Measurements from ENCODE around the gene TMEM52. TPM values are rescaled to one million over a fixed set of nuclear protein-coding genes. Genes with fewer than 3 reads are reported as not detected.

The TMEM52 gene
- total and polyA plus RNA-seq, 4 donors, result 2.6 to 13.1 (median 3.0) TPM

DNA sequence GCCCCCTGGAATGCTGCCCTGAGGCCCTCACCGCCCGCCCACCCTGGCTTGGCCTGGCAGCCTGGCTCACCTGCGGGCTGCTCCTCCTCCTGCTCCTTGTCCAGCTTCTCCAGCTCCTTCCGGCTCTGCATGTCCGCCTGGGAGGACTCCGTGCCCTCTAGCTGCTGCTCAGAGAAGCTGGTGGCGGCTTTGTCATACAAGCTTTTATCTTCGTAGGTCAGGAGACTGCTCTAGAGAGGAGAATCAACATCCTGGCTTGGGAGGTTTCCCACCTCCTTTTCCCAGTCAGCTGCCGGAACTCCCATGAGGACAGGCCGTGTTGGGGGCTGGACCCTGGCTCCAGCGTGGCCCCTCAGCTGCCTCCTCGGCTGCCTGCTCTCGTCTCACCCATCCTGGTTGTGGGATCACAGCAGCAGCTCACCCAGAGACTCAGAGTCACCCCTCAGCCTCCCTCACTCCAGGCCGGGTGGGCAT lies 36.6 kb upstream of the TMEM52 start:
- no peaks in the 10 kb centered on the region for H3K4me1 ChIP-seq (ENCODE audit: control insufficient read depth in 4 of 4, insufficient read depth in 4 of 4, low read length in 3 of 4)
- peaks cover 0 to 1% (median 0%) of the 10 kb centered on the region in 4 donors for H3K9me3 ChIP-seq (ENCODE audit: control insufficient read depth in 4 of 4, low read length in 3 of 4)
- H3K27me3 ChIP-seq (ENCODE audit: control insufficient read depth in 4 of 4, insufficient read depth in 4 of 4, low read length in 3 of 4), result no peaks in the 10 kb centered on the region
- no peak overlapping the region for H3K4me3 ChIP-seq (ENCODE audit: low read depth in 1 of 3, low read length in 3 of 3)
- no peak for DNase-seq (ENCODE audit: low spot score)
- H3K27ac ChIP-seq (ENCODE audit: low read depth in 1 of 2, low read length in 2 of 2), result no peak overlapping the region
- H3K36me3 ChIP-seq (ENCODE audit: control insufficient read depth in 4 of 4, insufficient read depth in 3 of 4, low read depth in 1 of 4, low read length in 3 of 4), result no peaks in the 10 kb centered on the region
- TF ChIP-seq SP1 (IDR thresholded peaks at IDR 0.05) (no peak), JUND (IDR thresholded peaks at IDR 0.05) (no peak)
- TF ChIP-seq, protein P1, sequence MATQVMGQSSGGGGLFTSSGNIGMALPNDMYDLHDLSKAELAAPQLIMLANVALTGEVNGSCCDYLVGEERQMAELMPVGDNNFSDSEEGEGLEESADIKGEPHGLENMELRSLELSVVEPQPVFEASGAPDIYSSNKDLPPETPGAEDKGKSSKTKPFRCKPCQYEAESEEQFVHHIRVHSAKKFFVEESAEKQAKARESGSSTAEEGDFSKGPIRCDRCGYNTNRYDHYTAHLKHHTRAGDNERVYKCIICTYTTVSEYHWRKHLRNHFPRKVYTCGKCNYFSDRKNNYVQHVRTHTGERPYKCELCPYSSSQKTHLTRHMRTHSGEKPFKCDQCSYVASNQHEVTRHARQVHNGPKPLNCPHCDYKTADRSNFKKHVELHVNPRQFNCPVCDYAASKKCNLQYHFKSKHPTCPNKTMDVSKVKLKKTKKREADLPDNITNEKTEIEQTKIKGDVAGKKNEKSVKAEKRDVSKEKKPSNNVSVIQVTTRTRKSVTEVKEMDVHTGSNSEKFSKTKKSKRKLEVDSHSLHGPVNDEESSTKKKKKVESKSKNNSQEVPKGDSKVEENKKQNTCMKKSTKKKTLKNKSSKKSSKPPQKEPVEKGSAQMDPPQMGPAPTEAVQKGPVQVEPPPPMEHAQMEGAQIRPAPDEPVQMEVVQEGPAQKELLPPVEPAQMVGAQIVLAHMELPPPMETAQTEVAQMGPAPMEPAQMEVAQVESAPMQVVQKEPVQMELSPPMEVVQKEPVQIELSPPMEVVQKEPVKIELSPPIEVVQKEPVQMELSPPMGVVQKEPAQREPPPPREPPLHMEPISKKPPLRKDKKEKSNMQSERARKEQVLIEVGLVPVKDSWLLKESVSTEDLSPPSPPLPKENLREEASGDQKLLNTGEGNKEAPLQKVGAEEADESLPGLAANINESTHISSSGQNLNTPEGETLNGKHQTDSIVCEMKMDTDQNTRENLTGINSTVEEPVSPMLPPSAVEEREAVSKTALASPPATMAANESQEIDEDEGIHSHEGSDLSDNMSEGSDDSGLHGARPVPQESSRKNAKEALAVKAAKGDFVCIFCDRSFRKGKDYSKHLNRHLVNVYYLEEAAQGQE (IDR thresholded peaks at IDR 0.05), result no peak
- WGBS, result 72% methylated on average over 14 of the region's 14 CpGs
- no peak overlapping the region for H3K9ac ChIP-seq (ENCODE audit: low read depth in 1 of 2, low read length in 2 of 2)

DNA sequence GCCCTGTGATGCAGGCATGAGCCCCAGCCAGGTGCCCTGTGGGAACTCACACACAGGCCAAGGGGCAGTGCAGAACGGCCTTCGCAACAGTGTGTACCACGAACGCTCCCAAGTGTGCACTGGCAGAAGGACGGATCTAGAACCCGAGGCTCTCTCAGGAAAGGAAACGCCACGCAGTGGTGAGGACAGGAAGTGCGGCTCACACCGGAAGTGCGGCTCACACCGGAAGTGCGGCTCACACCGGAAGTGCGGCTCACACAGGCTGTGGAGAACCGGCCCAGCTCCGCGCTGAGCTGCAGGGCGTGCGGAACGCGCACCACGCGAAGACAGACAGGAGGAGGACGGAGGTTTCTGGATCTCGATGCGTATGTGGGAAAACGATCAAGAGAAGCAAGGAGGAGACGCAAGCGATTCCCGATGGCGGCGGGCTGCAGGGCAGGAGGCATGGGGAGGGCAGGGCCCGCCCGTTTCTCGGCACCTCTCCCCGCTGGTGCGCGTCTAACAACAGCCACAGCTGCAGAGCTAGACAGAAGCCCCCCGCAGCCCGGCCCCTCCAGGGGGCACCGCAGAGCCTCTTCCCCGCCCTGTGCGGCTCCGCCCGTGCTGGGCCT lies 35.9 kb upstream of the TMEM52 start:
- Histone ChIP-seq H3K4me3 (ENCODE audit: low read depth in 1 of 3, low read length in 3 of 3) (no peak overlapping the region), H3K27ac (ENCODE audit: low read depth in 1 of 2, low read length in 2 of 2) (no peak overlapping the region), H3K36me3 (ENCODE audit: control insufficient read depth in 4 of 4, insufficient read depth in 3 of 4, low read depth in 1 of 4, low read length in 3 of 4) (no peaks in the 10 kb centered on the region), H3K27me3 (ENCODE audit: control insufficient read depth in 4 of 4, insufficient read depth in 4 of 4, low read length in 3 of 4) (no peaks in the 10 kb centered on the region), H3K9ac (ENCODE audit: low read depth in 1 of 2, low read length in 2 of 2) (no peak overlapping the region), H3K9me3 (ENCODE audit: control insufficient read depth in 4 of 4, low read length in 3 of 4) (peaks cover 0 to 1% (median 0%) of the 10 kb centered on the region in 4 donors), H3K4me1 (ENCODE audit: control insufficient read depth in 4 of 4, insufficient read depth in 4 of 4, low read length in 3 of 4) (no peaks in the 10 kb centered on the region)
- TF ChIP-seq GABPA (IDR thresholded peaks at IDR 0.05 in 1 of 2, conservative IDR thresholded peaks at IDR 0.05 in 1 of 2) (no peak), TAF1 (conservative IDR thresholded peaks at IDR 0.05) (no peak), HNF4A (conservative IDR thresholded peaks at IDR 0.05) (no peak), FOXA2 (IDR thresholded peaks at IDR 0.05) (no peak), JUND (IDR thresholded peaks at IDR 0.05) (no peak), SP1 (IDR thresholded peaks at IDR 0.05) (no peak), YY1 (IDR thresholded peaks at IDR 0.05) (no peak), FOXA1 (IDR thresholded peaks at IDR 0.05) (no peak), HNF4G (IDR thresholded peaks at IDR 0.05) (no peak), NR2F2 (IDR thresholded peaks at IDR 0.05) (no peak), RAD21 (IDR thresholded peaks at IDR 0.05) (no peak), RXRA (IDR thresholded peaks at IDR 0.05) (no peak), EGR1 (IDR thresholded peaks at IDR 0.05; ENCODE audit: low read depth in 2 of 2) (no peak)
- TF ChIP-seq, protein P2, sequence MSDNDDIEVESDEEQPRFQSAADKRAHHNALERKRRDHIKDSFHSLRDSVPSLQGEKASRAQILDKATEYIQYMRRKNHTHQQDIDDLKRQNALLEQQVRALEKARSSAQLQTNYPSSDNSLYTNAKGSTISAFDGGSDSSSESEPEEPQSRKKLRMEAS (IDR thresholded peaks at IDR 0.05), result no peak
- TF ChIP-seq, protein P3, sequence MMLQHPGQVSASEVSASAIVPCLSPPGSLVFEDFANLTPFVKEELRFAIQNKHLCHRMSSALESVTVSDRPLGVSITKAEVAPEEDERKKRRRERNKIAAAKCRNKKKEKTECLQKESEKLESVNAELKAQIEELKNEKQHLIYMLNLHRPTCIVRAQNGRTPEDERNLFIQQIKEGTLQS (IDR thresholded peaks at IDR 0.05), result no peak
- TF ChIP-seq, protein P1 (IDR thresholded peaks at IDR 0.05), result no peak
- TF ChIP-seq, protein P4, sequence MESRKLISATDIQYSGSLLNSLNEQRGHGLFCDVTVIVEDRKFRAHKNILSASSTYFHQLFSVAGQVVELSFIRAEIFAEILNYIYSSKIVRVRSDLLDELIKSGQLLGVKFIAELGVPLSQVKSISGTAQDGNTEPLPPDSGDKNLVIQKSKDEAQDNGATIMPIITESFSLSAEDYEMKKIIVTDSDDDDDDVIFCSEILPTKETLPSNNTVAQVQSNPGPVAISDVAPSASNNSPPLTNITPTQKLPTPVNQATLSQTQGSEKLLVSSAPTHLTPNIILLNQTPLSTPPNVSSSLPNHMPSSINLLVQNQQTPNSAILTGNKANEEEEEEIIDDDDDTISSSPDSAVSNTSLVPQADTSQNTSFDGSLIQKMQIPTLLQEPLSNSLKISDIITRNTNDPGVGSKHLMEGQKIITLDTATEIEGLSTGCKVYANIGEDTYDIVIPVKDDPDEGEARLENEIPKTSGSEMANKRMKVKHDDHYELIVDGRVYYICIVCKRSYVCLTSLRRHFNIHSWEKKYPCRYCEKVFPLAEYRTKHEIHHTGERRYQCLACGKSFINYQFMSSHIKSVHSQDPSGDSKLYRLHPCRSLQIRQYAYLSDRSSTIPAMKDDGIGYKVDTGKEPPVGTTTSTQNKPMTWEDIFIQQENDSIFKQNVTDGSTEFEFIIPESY (IDR thresholded peaks at IDR 0.05), result no peak
- TF ChIP-seq, protein P5, sequence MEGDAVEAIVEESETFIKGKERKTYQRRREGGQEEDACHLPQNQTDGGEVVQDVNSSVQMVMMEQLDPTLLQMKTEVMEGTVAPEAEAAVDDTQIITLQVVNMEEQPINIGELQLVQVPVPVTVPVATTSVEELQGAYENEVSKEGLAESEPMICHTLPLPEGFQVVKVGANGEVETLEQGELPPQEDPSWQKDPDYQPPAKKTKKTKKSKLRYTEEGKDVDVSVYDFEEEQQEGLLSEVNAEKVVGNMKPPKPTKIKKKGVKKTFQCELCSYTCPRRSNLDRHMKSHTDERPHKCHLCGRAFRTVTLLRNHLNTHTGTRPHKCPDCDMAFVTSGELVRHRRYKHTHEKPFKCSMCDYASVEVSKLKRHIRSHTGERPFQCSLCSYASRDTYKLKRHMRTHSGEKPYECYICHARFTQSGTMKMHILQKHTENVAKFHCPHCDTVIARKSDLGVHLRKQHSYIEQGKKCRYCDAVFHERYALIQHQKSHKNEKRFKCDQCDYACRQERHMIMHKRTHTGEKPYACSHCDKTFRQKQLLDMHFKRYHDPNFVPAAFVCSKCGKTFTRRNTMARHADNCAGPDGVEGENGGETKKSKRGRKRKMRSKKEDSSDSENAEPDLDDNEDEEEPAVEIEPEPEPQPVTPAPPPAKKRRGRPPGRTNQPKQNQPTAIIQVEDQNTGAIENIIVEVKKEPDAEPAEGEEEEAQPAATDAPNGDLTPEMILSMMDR (IDR thresholded peaks at IDR 0.05; ENCODE audit: low read depth, low read length, missing input control), result no peak
- no peak for DNase-seq (ENCODE audit: low spot score)
- 84% methylated on average over 46 of the region's 46 CpGs for WGBS
